Activated CD4-positive, alpha-beta T cell treated with anti-CD3 and anti-CD28 coated beads for 1 hour (primary cell): ENCODE results near the gene CKMT1A.
A peak's percentile ranks its signal among the peaks of the same experiment; 100 is the strongest.
"Not testable (repeated sequence)": the region's sequence is repeated elsewhere in the genome, so short reads cannot be mapped to it uniquely, and the experiment has no call there.

Experiments used
- DNase-seq: peaks from one replicate; pipeline ENCODE4 v3.0.0-alpha.2; 2020

The CKMT1A gene

GRCh38 chr15:43693148-43694022 lies at the start of gene CKMT1A:
TSS of gene CKMT1A (plus strand) at chr15:43693859. CDS start at chr15:43694051, 192 bp downstream.
- DNase-seq = not testable (repeated sequence)

- DNase-seq = no peak
Measured at GRCh38 chr15:43648649-43649429, 44.8 kb upstream of the CKMT1A start, which contains the start of gene CATSPER2. TSS of gene CATSPER2 (minus strand) at chr15:43648844. CDS start at chr15:43648061, 783 bp downstream.

DNA sequence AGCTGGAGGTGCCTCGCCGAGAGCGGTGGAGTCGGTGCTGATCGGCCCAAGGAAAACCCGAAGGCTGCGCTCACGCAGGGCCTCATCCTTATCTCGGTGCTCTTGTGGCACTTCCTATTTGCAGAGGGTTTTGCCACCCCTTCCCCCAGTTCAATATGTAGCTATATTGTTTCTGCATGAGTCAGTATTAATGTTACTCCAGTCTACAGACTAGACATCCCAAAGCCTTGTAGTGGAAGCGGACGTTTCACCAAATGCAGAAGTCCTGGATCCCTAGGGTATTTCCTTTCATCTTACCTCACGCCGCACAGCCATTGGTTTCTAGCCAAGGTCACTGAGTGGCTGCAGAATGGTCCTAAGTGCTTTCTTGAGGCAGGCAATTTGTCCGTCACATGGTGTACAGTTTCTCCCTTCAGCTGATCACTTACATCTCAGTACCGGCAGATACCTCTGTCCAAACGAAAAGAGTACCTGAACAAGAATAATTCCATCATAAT lies 44.2 kb upstream of the CKMT1A start:
- DNase-seq = not testable (repeated sequence)

GRCh38 chr15:43659727-43660126 lies 33.9 kb upstream of the CKMT1A start:
- DNase-seq = not testable (repeated sequence)

DNA sequence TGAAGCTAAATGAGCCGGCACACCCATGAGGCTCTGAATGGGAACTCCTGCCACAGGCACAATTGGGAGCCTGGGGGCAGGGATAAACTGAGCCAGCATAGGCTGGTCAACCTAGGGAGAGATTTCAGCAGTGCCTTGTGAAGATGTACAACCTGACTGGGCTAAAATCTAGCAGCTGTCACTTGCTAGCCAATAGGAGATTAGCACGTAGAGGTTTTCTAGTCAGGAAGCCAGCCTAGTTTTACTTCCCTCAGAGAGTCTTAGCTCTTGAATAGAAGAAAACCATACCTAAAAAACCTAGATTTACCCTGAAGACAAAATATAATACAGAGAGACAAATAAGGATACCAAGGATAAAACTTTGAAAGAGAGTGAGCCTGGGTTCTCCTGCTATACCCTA lies 31.4 kb upstream of the CKMT1A start:
- DNase-seq = not testable (repeated sequence)

DNA sequence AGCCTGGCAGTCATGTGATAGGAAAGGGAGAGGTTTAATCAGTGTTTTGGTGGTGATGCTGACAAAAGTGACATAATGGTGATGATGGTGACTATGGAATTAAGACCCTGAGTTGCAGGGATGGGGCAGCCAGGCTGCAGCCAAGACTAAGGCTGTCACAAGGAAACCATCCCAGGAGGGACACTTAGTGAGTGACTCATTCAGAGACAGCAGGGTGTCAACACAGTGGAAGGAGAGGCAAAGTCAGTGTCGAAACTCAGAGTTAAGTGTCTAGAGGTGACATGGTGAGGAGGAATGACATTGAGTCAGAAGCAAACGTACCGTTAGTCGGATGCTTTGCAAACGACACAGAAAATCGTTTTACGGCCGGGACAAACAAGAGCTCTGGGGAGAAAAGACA lies 30.3 kb upstream of the CKMT1A start:
- DNase-seq = not testable (repeated sequence)

DNA sequence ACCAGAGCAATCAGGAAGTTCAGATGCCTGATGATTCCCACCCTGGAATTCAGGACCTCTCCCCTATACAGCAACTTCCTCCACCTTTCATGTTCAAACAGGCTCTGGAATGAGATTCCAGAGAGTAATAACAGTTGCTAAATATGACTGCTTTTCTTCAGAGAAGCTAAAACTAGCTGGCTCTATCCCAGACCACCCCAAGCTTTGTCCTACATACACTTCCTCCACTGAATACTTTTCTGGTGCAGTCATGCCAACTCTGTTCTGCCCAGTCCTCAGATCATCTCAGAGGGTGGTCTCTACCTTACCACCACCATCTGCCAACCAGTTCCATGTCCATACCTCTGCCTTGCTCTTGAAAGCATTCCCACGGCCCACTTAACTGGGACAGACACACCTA lies 27.5 kb upstream of the CKMT1A start:
- not testable (repeated sequence) for DNase-seq

DNA sequence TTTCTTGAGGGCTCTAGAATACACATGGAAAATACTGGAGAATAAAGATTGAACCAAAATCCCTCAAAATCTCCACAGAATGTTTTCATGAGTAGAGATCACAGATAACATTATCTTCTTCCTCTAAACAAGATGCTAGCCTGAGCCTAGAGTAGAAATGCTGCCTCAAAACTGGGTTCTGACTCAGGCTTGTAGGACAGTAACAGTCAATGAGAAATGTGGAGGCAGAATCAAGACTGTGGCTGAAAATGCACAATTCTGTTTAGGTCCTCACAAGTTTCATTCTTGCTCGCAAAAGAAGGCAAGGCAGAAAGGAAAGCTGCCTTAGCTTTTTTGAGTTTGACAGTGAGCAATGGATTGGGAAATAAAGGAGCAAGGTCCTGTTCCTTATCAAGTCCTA lies 19.5 kb upstream of the CKMT1A start:
- DNase-seq = not testable (repeated sequence)

DNA sequence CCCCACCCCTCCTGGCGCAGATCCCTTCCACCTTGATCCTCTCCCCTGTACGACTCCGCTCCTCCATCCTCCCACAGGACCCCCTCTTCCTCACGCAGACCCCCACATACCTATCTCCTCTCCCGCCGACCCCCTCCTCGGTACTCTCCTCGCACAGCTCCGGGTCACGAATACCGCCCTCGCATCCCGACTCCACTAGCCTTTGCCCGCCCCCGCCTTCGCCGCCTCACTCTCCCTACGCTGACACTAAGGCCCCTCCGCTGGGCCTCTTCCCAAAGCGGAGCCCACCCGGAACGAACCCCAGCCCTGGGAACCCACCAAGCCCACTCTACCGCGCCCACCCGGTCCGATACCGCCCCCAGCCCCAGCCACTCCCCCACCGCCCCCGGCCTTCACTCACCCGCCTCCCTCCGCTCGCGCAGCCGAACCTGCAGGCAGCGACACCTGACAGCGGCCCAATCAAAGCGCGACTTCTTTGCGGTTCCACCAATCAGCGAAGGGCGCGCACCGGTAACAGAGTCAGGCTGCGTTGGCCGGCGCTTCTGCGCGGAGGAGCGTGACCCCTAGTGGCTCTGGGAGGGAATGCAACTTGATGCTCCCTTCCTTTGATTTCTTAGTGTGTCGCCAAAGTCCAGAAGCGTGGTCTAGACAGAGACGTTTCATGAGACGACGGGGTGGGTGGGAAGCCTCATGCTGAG lies 3.9 kb upstream of the CKMT1A start:
- DNase-seq = not testable (repeated sequence)

GRCh38 chr15:43692679-43693078 lies 980 bp upstream of the CKMT1A start:
- not testable (repeated sequence) for DNase-seq

- no peak for DNase-seq
Measured at GRCh38 chr15:43702174-43702573, 8.5 kb downstream of the CKMT1A start.

GRCh38 chr15:43702701-43703424 lies 9.2 kb downstream of the CKMT1A start:
- DNase-seq = no peak

GRCh38 chr15:43710431-43711131 lies 16.9 kb downstream of the CKMT1A start:
- not testable (repeated sequence) for DNase-seq

DNA sequence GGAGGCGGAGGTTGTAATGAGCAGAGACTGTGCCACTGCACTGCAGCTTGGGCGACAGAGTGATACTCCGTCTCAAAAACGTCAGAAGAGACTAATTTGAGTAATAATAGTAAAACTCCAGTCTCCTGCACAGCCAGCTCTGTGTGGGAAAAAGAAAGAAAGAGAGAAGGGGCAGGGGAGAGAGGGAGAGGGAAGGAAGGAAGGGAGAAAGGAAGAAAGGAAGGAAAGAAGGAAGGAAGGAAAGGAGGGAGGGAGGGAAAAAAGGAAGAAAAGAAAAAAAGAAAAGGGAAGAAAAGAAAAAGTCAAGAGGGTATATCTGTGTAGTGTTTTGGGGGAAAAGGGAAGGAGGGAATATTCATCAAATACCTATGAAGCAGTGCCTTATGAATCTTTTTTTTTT lies 29.5 kb downstream of the CKMT1A start:
- no peak for DNase-seq

GRCh38 chr15:43726306-43726705 lies 32.6 kb downstream of the CKMT1A start:
- DNase-seq = not testable (repeated sequence)

- DNase-seq = not testable (repeated sequence)
Measured at GRCh38 chr15:43728053-43728725, 34.5 kb downstream of the CKMT1A start.

DNA sequence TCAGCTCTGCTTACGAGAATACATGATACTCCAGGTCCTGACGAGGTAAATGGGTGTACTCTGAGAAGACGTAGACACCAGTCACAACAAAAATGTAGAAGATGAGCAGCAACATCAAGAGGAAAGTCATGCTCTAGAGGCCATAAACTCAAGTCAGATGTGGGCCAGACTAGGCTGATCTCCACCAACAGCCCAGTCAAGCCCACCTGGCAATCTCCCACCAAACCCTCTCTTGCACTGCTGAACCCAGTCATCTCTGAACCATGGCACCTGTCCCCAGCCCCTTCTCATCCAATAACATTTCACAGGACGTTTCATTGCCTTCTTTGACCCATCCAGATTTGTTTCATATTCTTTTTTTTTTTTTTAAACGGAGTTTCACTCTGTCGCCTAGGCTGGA lies 41.8 kb downstream of the CKMT1A start:
- no peak for DNase-seq

DNA sequence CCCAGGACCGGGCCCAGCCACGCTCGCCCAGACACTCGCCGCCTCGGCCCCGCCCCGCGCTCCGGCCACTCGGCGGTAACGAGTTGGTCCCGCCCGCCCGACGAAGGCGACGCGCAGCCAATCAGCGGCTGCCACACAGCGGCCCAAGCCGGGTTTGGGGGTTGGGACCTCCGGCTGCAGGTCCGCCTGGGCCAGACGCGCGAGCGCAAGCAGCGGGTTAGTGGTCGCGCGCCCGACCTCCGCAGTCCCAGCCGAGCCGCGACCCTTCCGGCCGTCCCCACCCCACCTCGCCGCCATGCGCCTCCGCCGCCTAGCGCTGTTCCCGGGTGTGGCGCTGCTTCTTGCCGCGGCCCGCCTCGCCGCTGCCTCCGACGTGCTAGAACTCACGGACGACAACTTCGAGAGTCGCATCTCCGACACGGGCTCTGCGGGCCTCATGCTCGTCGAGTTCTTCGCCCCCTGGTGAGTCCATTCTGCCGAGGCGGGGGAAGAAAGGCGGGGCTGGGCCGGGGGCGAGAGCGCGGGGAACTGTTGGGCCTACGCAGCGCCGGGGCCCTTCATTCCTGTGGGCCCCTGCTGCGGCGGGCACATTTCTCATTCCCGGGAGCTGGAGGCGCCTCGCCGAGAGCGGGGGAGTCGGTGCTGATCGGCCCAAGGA lies 52.7 kb downstream of the CKMT1A start, which contains the start of gene PDIA3:
Gene PDIA3, plus strand, starts transcription at position 194 of the 658 bp plus-strand sequence. Its CDS starts 102 bp downstream, at position 296.
- peak; percentile 73 for DNase-seq

GRCh38 chr15:43746903-43747309 lies 53.2 kb downstream of the CKMT1A start:
- DNase-seq = not testable (repeated sequence)

GRCh38 chr15:43748376-43748775 lies 54.7 kb downstream of the CKMT1A start:
- DNase-seq = no peak
